Body of pancreas (tissue), 4 donors: ENCODE measurements around the gene NANOS3.

ENCODE experiments used
- CTCF ChIP-seq, 7 experiments: fragments of 450-650 bp in 4 of 7; fragments of 200-600 bp in 3 of 7; sonication (generic) in 3 of 7; IDR thresholded peaks; one replicate each; pipeline ENCODE4 v1.5.1; 2016 to 2019; ENCODE audit warnings: antibody characterized with exemption in 7 of 7
- POLR2A ChIP-seq, 3 donors: fragments of 450-650 bp; IDR thresholded peaks; one replicate each; pipeline ENCODE4 v1.6.1; 2016; ENCODE audit warnings: antibody characterized with exemption in 3 of 3, mild to moderate bottlenecking in 2 of 3

DNA sequence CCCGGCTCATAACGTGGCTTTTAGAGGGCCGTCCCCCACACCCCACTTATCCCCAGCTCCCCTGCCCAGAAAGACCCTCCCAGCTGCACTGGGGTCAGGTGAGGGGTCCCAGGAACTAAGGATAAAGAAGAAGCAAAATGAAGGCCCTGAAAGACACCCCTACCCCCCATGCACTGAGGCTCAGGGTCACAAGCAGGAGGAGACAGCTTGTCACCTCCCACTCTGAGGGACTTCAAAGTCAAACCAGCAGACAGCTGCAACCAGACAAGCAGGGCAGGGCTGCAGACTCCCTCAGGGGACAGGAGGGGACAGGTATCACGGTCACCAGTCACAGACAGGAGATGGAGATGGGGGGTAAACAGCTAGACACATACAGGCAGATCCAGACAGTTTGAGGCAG is 6.1 kb upstream of the NANOS3 start:
- no peak for TF ChIP-seq CTCF (IDR thresholded peaks at IDR 0.05)
- TF ChIP-seq POLR2A (IDR thresholded peaks at IDR 0.05) = no peak
